ENCODE results near the gene EXOC6B. TPM values are rescaled to one million over a fixed set of nuclear protein-coding genes. Genes with fewer than 3 reads are reported as not detected.
"Not testable (repeated sequence)": the region's sequence is repeated elsewhere in the genome, so short reads cannot be mapped to it uniquely, and the experiment has no call there.

The EXOC6B gene
- total RNA-seq, 1 experiment from 2014 or later = not detected

GRCh38 chr2:72484622-72485021, 341.2 kb downstream of the EXOC6B start:
- not testable (repeated sequence) for H3K27me3 ChIP-seq (ENCODE audit: low read length); H3K4me2 ChIP-seq (ENCODE audit: low read depth, low read length, poor library complexity, severe bottlenecking); H3K4me3 ChIP-seq (ENCODE audit: low read length); H3K9me3 ChIP-seq (ENCODE audit: low read length); H3K4me1 ChIP-seq (ENCODE audit: low read length); H3K9ac ChIP-seq (ENCODE audit: low read length); DNase-seq; H3K27ac ChIP-seq (ENCODE audit: low read length); H2AFZ ChIP-seq (ENCODE audit: low read length); H3K9me2 ChIP-seq (replicated peaks; ENCODE audit: insufficient read depth, low read length); H4K20me1 ChIP-seq (ENCODE audit: insufficient read depth, low read depth, low read length); H3K36me3 ChIP-seq (ENCODE audit: insufficient read depth, low read length); H3K79me2 ChIP-seq (ENCODE audit: low read length)

- DNase-seq = no peak
- Histone ChIP-seq H3K4me1 (ENCODE audit: low read length) (no peaks in the 10 kb centered on the region), H2AFZ (ENCODE audit: low read length) (no peak overlapping the region), H3K27ac (ENCODE audit: low read length) (no peak overlapping the region), H3K9me3 (ENCODE audit: low read length) (no peaks in the 10 kb centered on the region), H3K4me2 (ENCODE audit: low read depth, low read length, poor library complexity, severe bottlenecking) (no peak overlapping the region), H3K4me3 (ENCODE audit: low read length) (no peak overlapping the region), H3K9ac (ENCODE audit: low read length) (no peak overlapping the region), H3K9me2 (replicated peaks; ENCODE audit: insufficient read depth, low read length) (no peaks in the 10 kb centered on the region), H3K79me2 (ENCODE audit: low read length) (no peaks in the 10 kb centered on the region), H4K20me1 (ENCODE audit: insufficient read depth, low read depth, low read length) (no peaks in the 10 kb centered on the region), H3K36me3 (ENCODE audit: insufficient read depth, low read length) (no peaks in the 10 kb centered on the region), H3K27me3 (ENCODE audit: low read length) (no peaks in the 10 kb centered on the region)
Observed at GRCh38 chr2:72483346-72483745, 342.5 kb downstream of the EXOC6B start.

GRCh38 chr2:72475246-72475645, 350.6 kb downstream of the EXOC6B start:
- Histone ChIP-seq H3K4me2 (ENCODE audit: low read depth, low read length, poor library complexity, severe bottlenecking) (no peak overlapping the region), H4K20me1 (ENCODE audit: insufficient read depth, low read depth, low read length) (no peaks in the 10 kb centered on the region), H3K27ac (ENCODE audit: low read length) (no peak overlapping the region), H3K9me2 (replicated peaks; ENCODE audit: insufficient read depth, low read length) (no peaks in the 10 kb centered on the region), H3K4me1 (ENCODE audit: low read length) (no peaks in the 10 kb centered on the region), H3K9me3 (ENCODE audit: low read length) (peaks cover 31% of the 10 kb centered on the region), H3K36me3 (ENCODE audit: insufficient read depth, low read length) (no peaks in the 10 kb centered on the region), H3K27me3 (ENCODE audit: low read length) (no peaks in the 10 kb centered on the region), H3K9ac (ENCODE audit: low read length) (no peak overlapping the region), H3K4me3 (ENCODE audit: low read length) (no peak overlapping the region), H3K79me2 (ENCODE audit: low read length) (no peaks in the 10 kb centered on the region), H2AFZ (ENCODE audit: low read length) (no peak overlapping the region)
- DNase-seq = no peak

GRCh38 chr2:72457801-72458516, 367.9 kb downstream of the EXOC6B start:
- H3K4me1 ChIP-seq (ENCODE audit: low read length) = no peaks in the 10 kb centered on the region

GRCh38 chr2:72454189-72454588, 371.6 kb downstream of the EXOC6B start:
- no peak overlapping the region for H3K27ac ChIP-seq (ENCODE audit: low read length)
- no peak overlapping the region for H3K4me2 ChIP-seq (ENCODE audit: low read depth, low read length, poor library complexity, severe bottlenecking)
- no peaks in the 10 kb centered on the region for H3K9me3 ChIP-seq (ENCODE audit: low read length)
- no peaks in the 10 kb centered on the region for H3K4me1 ChIP-seq (ENCODE audit: low read length)
- no peak overlapping the region for H3K9ac ChIP-seq (ENCODE audit: low read length)
- DNase-seq = no peak
- H4K20me1 ChIP-seq (ENCODE audit: insufficient read depth, low read depth, low read length) = no peaks in the 10 kb centered on the region
- no peak overlapping the region for H2AFZ ChIP-seq (ENCODE audit: low read length)
- no peaks in the 10 kb centered on the region for H3K79me2 ChIP-seq (ENCODE audit: low read length)
- no peak overlapping the region for H3K4me3 ChIP-seq (ENCODE audit: low read length)
- no peaks in the 10 kb centered on the region for H3K36me3 ChIP-seq (ENCODE audit: insufficient read depth, low read length)
- peaks cover 3% of the 10 kb centered on the region; the same call in 1 of the 2 replicates for H3K27me3 ChIP-seq (ENCODE audit: low read length)
- no peaks in the 10 kb centered on the region for H3K9me2 ChIP-seq (replicated peaks; ENCODE audit: insufficient read depth, low read length)

More at GRCh38 chr2:72457801-72458516, 367.9 kb downstream of the EXOC6B start:
- Histone ChIP-seq H3K4me3 (ENCODE audit: low read length) (no peak overlapping the region), H3K27ac (ENCODE audit: low read length) (no peak overlapping the region), H3K9ac (ENCODE audit: low read length) (no peak overlapping the region), H3K27me3 (ENCODE audit: low read length) (no peaks in the 10 kb centered on the region), H3K79me2 (ENCODE audit: low read length) (no peaks in the 10 kb centered on the region), H3K36me3 (ENCODE audit: insufficient read depth, low read length) (no peaks in the 10 kb centered on the region), H4K20me1 (ENCODE audit: insufficient read depth, low read depth, low read length) (no peaks in the 10 kb centered on the region), H3K9me2 (replicated peaks; ENCODE audit: insufficient read depth, low read length) (no peaks in the 10 kb centered on the region), H3K9me3 (ENCODE audit: low read length) (peaks cover 6% of the 10 kb centered on the region; the same call in 1 of the 2 replicates), H3K4me2 (ENCODE audit: low read depth, low read length, poor library complexity, severe bottlenecking) (no peak overlapping the region), H2AFZ (ENCODE audit: low read length) (no peak overlapping the region)
- no peak for DNase-seq

GRCh38 chr2:72442270-72442669, 383.6 kb downstream of the EXOC6B start:
- Histone ChIP-seq H3K4me2 (ENCODE audit: low read depth, low read length, poor library complexity, severe bottlenecking) (no peak overlapping the region), H3K36me3 (ENCODE audit: insufficient read depth, low read length) (no peaks in the 10 kb centered on the region), H3K4me1 (ENCODE audit: low read length) (no peaks in the 10 kb centered on the region), H3K27me3 (ENCODE audit: low read length) (no peaks in the 10 kb centered on the region), H4K20me1 (ENCODE audit: insufficient read depth, low read depth, low read length) (no peaks in the 10 kb centered on the region), H2AFZ (ENCODE audit: low read length) (no peak overlapping the region), H3K4me3 (ENCODE audit: low read length) (no peak overlapping the region), H3K79me2 (ENCODE audit: low read length) (no peaks in the 10 kb centered on the region), H3K9me3 (ENCODE audit: low read length) (no peaks in the 10 kb centered on the region), H3K9ac (ENCODE audit: low read length) (no peak overlapping the region), H3K27ac (ENCODE audit: low read length) (no peak overlapping the region), H3K9me2 (replicated peaks; ENCODE audit: insufficient read depth, low read length) (no peaks in the 10 kb centered on the region)
- no peak for DNase-seq

GRCh38 chr2:72439892-72440291, 385.9 kb downstream of the EXOC6B start:
- H4K20me1 ChIP-seq (ENCODE audit: insufficient read depth, low read depth, low read length) = no peaks in the 10 kb centered on the region
- H3K9me2 ChIP-seq (replicated peaks; ENCODE audit: insufficient read depth, low read length) = no peaks in the 10 kb centered on the region
- H3K4me3 ChIP-seq (ENCODE audit: low read length) = no peak overlapping the region
- H3K36me3 ChIP-seq (ENCODE audit: insufficient read depth, low read length) = no peaks in the 10 kb centered on the region
- H3K79me2 ChIP-seq (ENCODE audit: low read length) = no peaks in the 10 kb centered on the region
- no peak overlapping the region for H3K27ac ChIP-seq (ENCODE audit: low read length)
- H3K27me3 ChIP-seq (ENCODE audit: low read length) = no peaks in the 10 kb centered on the region
- no peak for DNase-seq
- H3K4me1 ChIP-seq (ENCODE audit: low read length) = no peaks in the 10 kb centered on the region
- no peaks in the 10 kb centered on the region for H3K9me3 ChIP-seq (ENCODE audit: low read length)
- no peak overlapping the region for H2AFZ ChIP-seq (ENCODE audit: low read length)
- no peak overlapping the region for H3K9ac ChIP-seq (ENCODE audit: low read length)
- no peak overlapping the region for H3K4me2 ChIP-seq (ENCODE audit: low read depth, low read length, poor library complexity, severe bottlenecking)

- Histone ChIP-seq H3K9ac (ENCODE audit: low read length) (no peak overlapping the region), H3K4me1 (ENCODE audit: low read length) (no peaks in the 10 kb centered on the region), H3K4me3 (ENCODE audit: low read length) (no peak overlapping the region), H3K27ac (ENCODE audit: low read length) (no peak overlapping the region), H3K9me2 (replicated peaks; ENCODE audit: insufficient read depth, low read length) (no peaks in the 10 kb centered on the region), H3K79me2 (ENCODE audit: low read length) (no peaks in the 10 kb centered on the region), H3K4me2 (ENCODE audit: low read depth, low read length, poor library complexity, severe bottlenecking) (no peak overlapping the region), H4K20me1 (ENCODE audit: insufficient read depth, low read depth, low read length) (no peaks in the 10 kb centered on the region), H2AFZ (ENCODE audit: low read length) (no peak overlapping the region), H3K9me3 (ENCODE audit: low read length) (no peaks in the 10 kb centered on the region), H3K27me3 (ENCODE audit: low read length) (no peaks in the 10 kb centered on the region), H3K36me3 (ENCODE audit: insufficient read depth, low read length) (no peaks in the 10 kb centered on the region)
- no peak for DNase-seq
Observed at GRCh38 chr2:72438364-72438763, 387.5 kb downstream of the EXOC6B start.
